HK-2 (cell line): Measurements from ENCODE around the gene EPHB4.

ENCODE experiments used
- DNase-seq: peaks from one replicate; pipeline ENCODE4 v3.0.0-alpha.2; 2018; ENCODE audit not compliant: unreplicated experiment

EPHB4 gene

GRCh38 chr7:100854146-100854895, 27.0 kb upstream of the EPHB4 start:
- DNase-seq = no peak

- peak; percentile 90 for DNase-seq
Measured at GRCh38 chr7:100852048-100852872, 24.9 kb upstream of the EPHB4 start, which contains the start of gene SLC12A9. SLC12A9 (plus strand) TSS chr7:100852713; CDS start chr7:100854198, 1,485 bp downstream.

- no peak for DNase-seq
Measured at GRCh38 chr7:100847360-100847759, 20.0 kb upstream of the EPHB4 start.

GRCh38 chr7:100840470-100841100, 13.3 kb upstream of the EPHB4 start:
- DNase-seq = no peak

- no peak for DNase-seq
Measured at GRCh38 chr7:100839361-100839760, 12.0 kb upstream of the EPHB4 start.

- DNase-seq = no peak
Measured at GRCh38 chr7:100837099-100837836, 9.9 kb upstream of the EPHB4 start.

- DNase-seq = no peak
Measured at GRCh38 chr7:100836812-100837098, 9.4 kb upstream of the EPHB4 start.

GRCh38 chr7:100835903-100836811, 8.8 kb upstream of the EPHB4 start:
- DNase-seq = no peak

GRCh38 chr7:100832281-100832633, 4.9 kb upstream of the EPHB4 start:
- DNase-seq = no peak

GRCh38 chr7:100830396-100830795, 3.1 kb upstream of the EPHB4 start:
- DNase-seq = no peak

- no peak for DNase-seq
Measured at GRCh38 chr7:100829150-100829716, 1.9 kb upstream of the EPHB4 start.

GRCh38 chr7:100826514-100827329, 601 bp downstream of the EPHB4 start:
- DNase-seq = peak; percentile 26

- DNase-seq = peak; percentile 30
Measured at GRCh38 chr7:100825751-100826513, 1.4 kb downstream of the EPHB4 start.

- no peak for DNase-seq
Measured at GRCh38 chr7:100825215-100825671, 2.1 kb downstream of the EPHB4 start.

GRCh38 chr7:100824499-100825214, 2.7 kb downstream of the EPHB4 start:
- no peak for DNase-seq

GRCh38 chr7:100823534-100823933, 3.8 kb downstream of the EPHB4 start:
- DNase-seq = no peak

GRCh38 chr7:100823140-100823525, 4.2 kb downstream of the EPHB4 start:
- DNase-seq = no peak
